ENCODE data around the gene UBE2J2. TPM values are rescaled to one million over a fixed set of nuclear protein-coding genes. Genes with fewer than 3 reads are reported as not detected.
A peak's percentile ranks its signal among the peaks of the same experiment; 100 is the strongest.

UBE2J2 gene
- total and polyA plus RNA-seq, 2 of the 13 experiments (the other 11 are each of a cell fraction or from before 2014, with no cell fraction given) = 25.4 to 29.4 TPM

DNA sequence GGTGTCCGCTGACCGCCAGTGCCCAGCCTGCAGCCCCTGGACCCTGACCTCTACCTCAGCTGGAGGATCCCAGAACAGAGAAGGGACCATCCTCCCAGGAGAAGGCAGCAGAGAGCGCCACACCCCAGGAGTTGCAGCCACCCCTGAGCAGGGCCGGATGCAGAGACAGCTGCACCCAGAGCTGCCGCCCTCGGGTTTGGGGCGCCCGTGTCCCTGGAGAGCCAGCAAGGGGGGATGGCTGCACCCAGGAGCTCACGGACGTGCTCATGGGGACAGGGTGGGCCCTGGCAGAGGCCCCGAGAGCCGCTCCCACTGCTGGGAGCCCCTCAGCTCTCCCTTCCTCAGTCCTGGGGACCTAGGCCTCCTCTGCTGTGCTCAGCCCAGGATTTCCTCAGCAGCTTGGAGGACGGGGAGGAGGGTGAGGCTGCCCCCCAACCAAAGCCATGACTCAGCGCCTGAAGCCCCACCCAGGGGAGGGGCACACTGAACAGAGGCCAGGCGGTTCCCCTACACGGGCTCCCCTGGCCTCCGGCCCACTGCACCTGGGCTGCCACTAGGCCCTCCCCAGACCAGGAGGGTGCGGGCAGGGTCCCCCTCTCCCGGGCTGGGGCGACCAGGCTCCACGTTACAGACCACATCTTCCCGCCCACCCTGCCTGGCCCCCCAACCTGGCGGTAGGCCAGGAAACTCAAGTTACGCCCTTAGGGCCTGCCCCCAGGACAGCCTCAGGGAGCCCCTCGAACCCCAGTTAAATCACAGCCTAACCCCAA, 31.8 kb upstream of the UBE2J2 start (continued):
- TF ChIP-seq TARDBP (CRISPR knock-in tag; IDR thresholded peaks at IDR 0.05) = no peak
- peak; percentile 14; the same call in 1 of the 2 replicates for TF ChIP-seq ZSCAN25 (CRISPR knock-in tag; IDR thresholded peaks at IDR 0.05)
- peak; percentile 56; the same call in 1 of the 2 replicates for TF ChIP-seq CAMTA2 (CRISPR knock-in tag; IDR thresholded peaks at IDR 0.05; ENCODE audit: borderline replicate concordance)
- TF ChIP-seq SRY (CRISPR knock-in tag; IDR thresholded peaks at IDR 0.05) = 0 out of 2 replicates have a peak, but pooled peaks have one; percentile 23
- TF ChIP-seq ZNF841 (CRISPR knock-in tag; IDR thresholded peaks at IDR 0.05; ENCODE audit: borderline replicate concordance) = no peak
- TF ChIP-seq DNMT1 (CRISPR knock-in tag; IDR thresholded peaks at IDR 0.05) = no peak
- TF ChIP-seq ETV6 (CRISPR knock-in tag; conservative IDR thresholded peaks at IDR 0.05) = no peak
- no peak for TF ChIP-seq POGZ (CRISPR knock-in tag; IDR thresholded peaks at IDR 0.05)
- no peak for TF ChIP-seq ZNF124 (CRISPR knock-in tag; IDR thresholded peaks at IDR 0.05)
- TF ChIP-seq, protein P1, sequence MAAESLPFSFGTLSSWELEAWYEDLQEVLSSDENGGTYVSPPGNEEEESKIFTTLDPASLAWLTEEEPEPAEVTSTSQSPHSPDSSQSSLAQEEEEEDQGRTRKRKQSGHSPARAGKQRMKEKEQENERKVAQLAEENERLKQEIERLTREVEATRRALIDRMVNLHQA (CRISPR knock-in tag; IDR thresholded peaks at IDR 0.05) = no peak
- peak; percentile 60; the same call in 1 of the 2 replicates for TF ChIP-seq ZFX (CRISPR knock-in tag; IDR thresholded peaks at IDR 0.05; ENCODE audit: low read depth)
- TF ChIP-seq, protein P2, sequence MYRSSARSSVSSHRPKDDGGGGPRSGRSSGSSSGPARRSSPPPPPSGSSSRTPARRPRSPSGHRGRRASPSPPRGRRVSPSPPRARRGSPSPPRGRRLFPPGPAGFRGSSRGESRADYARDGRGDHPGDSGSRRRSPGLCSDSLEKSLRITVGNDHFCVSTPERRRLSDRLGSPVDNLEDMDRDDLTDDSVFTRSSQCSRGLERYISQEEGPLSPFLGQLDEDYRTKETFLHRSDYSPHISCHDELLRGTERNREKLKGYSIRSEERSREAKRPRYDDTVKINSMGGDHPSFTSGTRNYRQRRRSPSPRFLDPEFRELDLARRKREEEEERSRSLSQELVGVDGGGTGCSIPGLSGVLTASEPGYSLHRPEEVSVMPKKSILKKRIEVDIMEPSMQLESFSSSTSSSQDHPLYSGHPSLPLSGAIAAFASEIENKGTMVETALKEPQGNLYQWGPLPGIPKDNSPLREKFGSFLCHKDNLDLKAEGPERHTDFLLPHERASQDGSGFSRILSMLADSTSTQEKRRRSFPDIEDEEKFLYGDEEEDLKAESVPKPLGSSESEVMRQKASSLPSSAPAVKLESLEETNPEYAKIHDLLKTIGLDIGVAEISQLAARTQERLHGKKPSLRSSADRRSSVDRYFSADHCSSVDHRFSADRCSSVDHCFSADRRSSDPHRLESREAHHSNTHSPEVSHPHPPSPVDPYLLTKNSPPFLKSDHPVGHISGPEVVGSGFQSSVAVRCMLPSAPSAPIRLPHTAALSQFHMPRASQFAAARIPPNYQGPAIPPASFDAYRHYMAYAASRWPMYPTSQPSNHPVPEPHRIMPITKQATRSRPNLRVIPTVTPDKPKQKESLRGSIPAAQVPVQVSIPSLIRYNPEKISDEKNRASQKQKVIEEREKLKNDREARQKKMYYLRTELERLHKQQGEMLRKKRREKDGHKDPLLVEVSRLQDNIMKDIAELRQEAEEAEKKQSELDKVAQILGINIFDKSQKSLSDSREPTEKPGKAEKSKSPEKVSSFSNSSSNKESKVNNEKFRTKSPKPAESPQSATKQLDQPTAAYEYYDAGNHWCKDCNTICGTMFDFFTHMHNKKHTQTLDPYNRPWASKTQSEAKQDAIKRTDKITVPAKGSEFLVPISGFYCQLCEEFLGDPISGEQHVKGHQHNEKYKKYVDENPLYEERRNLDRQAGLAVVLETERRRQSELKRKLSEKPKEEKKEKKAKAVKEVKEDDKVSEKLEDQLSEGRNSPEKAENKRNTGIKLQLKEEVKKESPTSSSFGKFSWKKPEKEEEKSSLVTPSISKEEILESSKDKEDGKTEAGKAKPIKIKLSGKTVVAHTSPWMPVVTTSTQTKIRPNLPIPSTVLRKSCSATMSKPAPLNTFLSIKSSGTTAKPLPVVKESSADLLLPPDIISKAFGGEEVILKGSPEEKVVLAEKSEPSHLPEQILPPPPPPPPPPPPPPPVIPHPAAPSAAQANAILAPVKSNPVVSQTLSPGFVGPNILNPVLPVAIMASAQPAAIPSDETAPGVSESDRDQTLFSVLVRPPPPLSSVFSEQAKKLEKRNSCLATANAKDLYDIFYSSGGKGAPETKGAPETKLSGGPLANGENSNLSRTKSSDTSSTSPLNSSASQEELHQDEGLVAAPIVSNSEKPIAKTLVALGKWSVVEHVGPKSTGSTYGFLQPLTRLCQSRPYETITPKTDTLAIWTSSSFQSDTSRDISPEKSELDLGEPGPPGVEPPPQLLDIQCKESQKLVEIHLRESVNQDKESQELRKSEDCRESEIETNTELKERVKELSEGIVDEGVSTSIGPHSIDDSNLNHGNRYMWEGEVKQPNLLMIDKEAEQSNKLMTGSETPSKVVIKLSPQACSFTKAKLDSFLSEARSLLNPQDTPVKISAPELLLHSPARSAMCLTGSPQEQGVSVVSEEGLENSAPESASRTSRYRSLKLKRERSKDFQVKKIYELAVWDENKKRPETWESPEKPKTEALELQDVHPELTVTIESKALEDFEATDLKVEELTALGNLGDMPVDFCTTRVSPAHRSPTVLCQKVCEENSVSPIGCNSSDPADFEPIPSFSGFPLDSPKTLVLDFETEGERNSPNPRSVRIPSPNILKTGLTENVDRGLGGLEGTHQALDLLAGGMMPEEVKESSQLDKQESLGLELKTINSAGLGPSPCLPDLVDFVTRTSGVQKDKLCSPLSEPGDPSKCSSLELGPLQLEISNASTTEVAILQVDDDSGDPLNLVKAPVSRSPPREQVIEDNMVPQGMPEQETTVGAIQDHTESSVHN (CRISPR knock-in tag; IDR thresholded peaks at IDR 0.05) = no peak
- no peak for TF ChIP-seq TOPORS (CRISPR knock-in tag; IDR thresholded peaks at IDR 0.05)
- TF ChIP-seq ZNF850 (CRISPR knock-in tag; conservative IDR thresholded peaks at IDR 0.05) = no peak
- TF ChIP-seq, protein P3, sequence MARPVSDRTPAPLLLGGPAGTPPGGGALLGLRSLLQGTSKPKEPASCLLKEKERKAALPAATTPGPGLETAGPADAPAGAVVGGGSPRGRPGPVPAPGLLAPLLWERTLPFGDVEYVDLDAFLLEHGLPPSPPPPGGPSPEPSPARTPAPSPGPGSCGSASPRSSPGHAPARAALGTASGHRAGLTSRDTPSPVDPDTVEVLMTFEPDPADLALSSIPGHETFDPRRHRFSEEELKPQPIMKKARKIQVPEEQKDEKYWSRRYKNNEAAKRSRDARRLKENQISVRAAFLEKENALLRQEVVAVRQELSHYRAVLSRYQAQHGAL (CRISPR knock-in tag; IDR thresholded peaks at IDR 0.05; ENCODE audit: not compliant biosample characterization) = no peak
- no peak for TF ChIP-seq ATRX (CRISPR knock-in tag; IDR thresholded peaks at IDR 0.05; ENCODE audit: borderline replicate concordance)
- TF ChIP-seq, protein P4, sequence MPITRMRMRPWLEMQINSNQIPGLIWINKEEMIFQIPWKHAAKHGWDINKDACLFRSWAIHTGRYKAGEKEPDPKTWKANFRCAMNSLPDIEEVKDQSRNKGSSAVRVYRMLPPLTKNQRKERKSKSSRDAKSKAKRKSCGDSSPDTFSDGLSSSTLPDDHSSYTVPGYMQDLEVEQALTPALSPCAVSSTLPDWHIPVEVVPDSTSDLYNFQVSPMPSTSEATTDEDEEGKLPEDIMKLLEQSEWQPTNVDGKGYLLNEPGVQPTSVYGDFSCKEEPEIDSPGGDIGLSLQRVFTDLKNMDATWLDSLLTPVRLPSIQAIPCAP (CRISPR knock-in tag; IDR thresholded peaks at IDR 0.05; ENCODE audit: low read depth) = no peak
- TF ChIP-seq, protein P5, sequence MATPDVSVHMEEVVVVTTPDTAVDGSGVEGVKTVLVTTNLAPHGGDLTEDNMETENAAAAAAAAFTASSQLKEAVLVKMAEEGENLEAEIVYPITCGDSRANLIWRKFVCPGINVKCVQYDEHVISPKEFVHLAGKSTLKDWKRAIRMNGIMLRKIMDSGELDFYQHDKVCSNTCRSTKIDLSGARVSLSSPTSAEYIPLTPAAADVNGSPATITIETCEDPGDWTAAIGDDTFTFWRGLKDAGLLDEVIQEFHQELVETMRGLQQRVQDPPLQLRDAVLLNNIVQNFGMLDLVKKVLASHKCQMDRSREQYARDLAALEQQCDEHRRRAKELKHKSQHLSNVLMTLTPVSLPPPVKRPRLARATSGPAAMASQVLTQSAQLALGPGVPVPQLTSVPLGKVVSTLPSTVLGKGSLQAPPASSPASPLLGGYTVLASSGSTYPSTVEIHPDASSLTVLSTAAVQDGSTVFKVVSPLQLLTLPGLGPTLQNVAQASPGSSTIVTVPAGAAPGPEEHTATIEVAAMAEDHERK (CRISPR knock-in tag; IDR thresholded peaks at IDR 0.05; ENCODE audit: low read depth) = no peak

All from HepG2 (cell line).